ENCODE data around the gene SGSM1.

Gene SGSM1

GRCh38 chr22:24765166-24765565 is 40.8 kb upstream of the SGSM1 start:
- no peaks in the 10 kb centered on the region for H4K20me1 ChIP-seq (ENCODE audit: insufficient read depth, low read length, poor library complexity, severe bottlenecking)
- H3K9ac ChIP-seq (ENCODE audit: low read depth, low read length, poor library complexity, severe bottlenecking), result no peak overlapping the region
- no peaks in the 10 kb centered on the region for H3K9me3 ChIP-seq (ENCODE audit: insufficient read depth, low read depth, low read length)
- H3F3A ChIP-seq (ENCODE audit: low read depth), result no peaks in the 10 kb centered on the region
- no peaks in the 10 kb centered on the region for H3K79me2 ChIP-seq (ENCODE audit: insufficient read depth, low read length)
- no peaks in the 10 kb centered on the region for H3K27me3 ChIP-seq (ENCODE audit: insufficient read depth, low read length, poor library complexity, severe bottlenecking)
- no peaks in the 10 kb centered on the region for H3K4me1 ChIP-seq (ENCODE audit: insufficient read depth, low read length, poor library complexity, severe bottlenecking)
- H3K4me3 ChIP-seq (ENCODE audit: low read length, poor library complexity, severe bottlenecking), result no peak overlapping the region
- TF ChIP-seq CTCF (conservative IDR thresholded peaks at IDR 0.05; ENCODE audit: low read length) (no peak), EZH2phosphoT487 (IDR thresholded peaks at IDR 0.05; ENCODE audit: borderline replicate concordance) (no peak)
- H3K9me2 ChIP-seq (replicated peaks; ENCODE audit: low read depth, low read length), result no peaks in the 10 kb centered on the region
- H2AFZ ChIP-seq (ENCODE audit: low read length), result no peak overlapping the region
- H3K4me2 ChIP-seq (ENCODE audit: low read depth, low read length, poor library complexity, severe bottlenecking), result no peak overlapping the region
- H3K36me3 ChIP-seq (ENCODE audit: insufficient read depth, low read length), result no peaks in the 10 kb centered on the region

- no peaks in the 10 kb centered on the region for H3K36me3 ChIP-seq (ENCODE audit: insufficient read depth, low read length)
- H3K9ac ChIP-seq (ENCODE audit: low read depth, low read length, poor library complexity, severe bottlenecking), result no peak overlapping the region
- H3K79me2 ChIP-seq (ENCODE audit: insufficient read depth, low read length), result no peaks in the 10 kb centered on the region
- TF ChIP-seq EZH2phosphoT487 (IDR thresholded peaks at IDR 0.05; ENCODE audit: borderline replicate concordance) (no peak), CTCF (conservative IDR thresholded peaks at IDR 0.05; ENCODE audit: low read length) (peak; percentile 90)
- no peaks in the 10 kb centered on the region for H3F3A ChIP-seq (ENCODE audit: low read depth)
- H3K4me1 ChIP-seq (ENCODE audit: insufficient read depth, low read length, poor library complexity, severe bottlenecking), result no peaks in the 10 kb centered on the region
- H3K4me3 ChIP-seq (ENCODE audit: low read length, poor library complexity, severe bottlenecking), result no peak overlapping the region
- H3K9me3 ChIP-seq (ENCODE audit: insufficient read depth, low read depth, low read length), result no peaks in the 10 kb centered on the region
- H3K27me3 ChIP-seq (ENCODE audit: insufficient read depth, low read length, poor library complexity, severe bottlenecking), result no peaks in the 10 kb centered on the region
- no peaks in the 10 kb centered on the region for H4K20me1 ChIP-seq (ENCODE audit: insufficient read depth, low read length, poor library complexity, severe bottlenecking)
- no peaks in the 10 kb centered on the region for H3K9me2 ChIP-seq (replicated peaks; ENCODE audit: low read depth, low read length)
- H3K4me2 ChIP-seq (ENCODE audit: low read depth, low read length, poor library complexity, severe bottlenecking), result no peak overlapping the region
- H2AFZ ChIP-seq (ENCODE audit: low read length), result no peak overlapping the region
Observed at GRCh38 chr22:24768537-24769374, 37.3 kb upstream of the SGSM1 start.

- no peaks in the 10 kb centered on the region for H3K9me2 ChIP-seq (replicated peaks; ENCODE audit: low read depth, low read length)
- H3K79me2 ChIP-seq (ENCODE audit: insufficient read depth, low read length), result no peaks in the 10 kb centered on the region
- no peaks in the 10 kb centered on the region for H3K4me1 ChIP-seq (ENCODE audit: insufficient read depth, low read length, poor library complexity, severe bottlenecking)
- H3K9me3 ChIP-seq (ENCODE audit: insufficient read depth, low read depth, low read length), result no peaks in the 10 kb centered on the region
- H3F3A ChIP-seq (ENCODE audit: low read depth), result no peaks in the 10 kb centered on the region
- no peaks in the 10 kb centered on the region for H4K20me1 ChIP-seq (ENCODE audit: insufficient read depth, low read length, poor library complexity, severe bottlenecking)
- TF ChIP-seq CTCF (conservative IDR thresholded peaks at IDR 0.05; ENCODE audit: low read length) (peak; percentile 59), EZH2phosphoT487 (IDR thresholded peaks at IDR 0.05; ENCODE audit: borderline replicate concordance) (no peak)
- H3K4me3 ChIP-seq (ENCODE audit: low read length, poor library complexity, severe bottlenecking), result no peak overlapping the region
- H3K27me3 ChIP-seq (ENCODE audit: insufficient read depth, low read length, poor library complexity, severe bottlenecking), result no peaks in the 10 kb centered on the region
- no peak overlapping the region for H3K9ac ChIP-seq (ENCODE audit: low read depth, low read length, poor library complexity, severe bottlenecking)
- no peaks in the 10 kb centered on the region for H3K36me3 ChIP-seq (ENCODE audit: insufficient read depth, low read length)
- no peak overlapping the region for H3K4me2 ChIP-seq (ENCODE audit: low read depth, low read length, poor library complexity, severe bottlenecking)
- H2AFZ ChIP-seq (ENCODE audit: low read length), result no peak overlapping the region
Observed at GRCh38 chr22:24772493-24773220, 33.4 kb upstream of the SGSM1 start.
